HG03565 (cell line): ENCODE measurements around the gene MYH15.

ENCODE experiments used
- ATAC-seq: cut with Tn5 transposase; IDR thresholded peaks from one replicate; pipeline ENCODE4 v1.9.1; 2021; ENCODE audit warnings: mild to moderate bottlenecking, moderate library complexity; ENCODE audit not compliant: unreplicated experiment

The MYH15 gene

GRCh38 chr3:108511055-108511454, 659 bp upstream of the MYH15 start:
- no peak for ATAC-seq

- no peak for ATAC-seq
Observed at GRCh38 chr3:108509871-108510270, 525 bp downstream of the MYH15 start.

GRCh38 chr3:108509263-108509662, 1.1 kb downstream of the MYH15 start:
- ATAC-seq = no peak

- no peak for ATAC-seq
Observed at GRCh38 chr3:108507902-108508301, 2.5 kb downstream of the MYH15 start.

- ATAC-seq = no peak
Observed at GRCh38 chr3:108505811-108506210, 4.6 kb downstream of the MYH15 start.

GRCh38 chr3:108503722-108504121, 6.7 kb downstream of the MYH15 start:
- no peak for ATAC-seq

- ATAC-seq = no peak
Observed at GRCh38 chr3:108501535-108501934, 8.9 kb downstream of the MYH15 start.

- ATAC-seq = no peak
Observed at GRCh38 chr3:108500728-108501127, 9.7 kb downstream of the MYH15 start.

- no peak for ATAC-seq
Observed at GRCh38 chr3:108497271-108497670, 13.1 kb downstream of the MYH15 start.

- ATAC-seq = no peak
Observed at GRCh38 chr3:108495717-108496116, 14.7 kb downstream of the MYH15 start.

GRCh38 chr3:108494906-108495531, 15.4 kb downstream of the MYH15 start:
- ATAC-seq = no peak

- no peak for ATAC-seq
Observed at GRCh38 chr3:108493862-108494261, 16.5 kb downstream of the MYH15 start.

- ATAC-seq = no peak
Observed at GRCh38 chr3:108491456-108491855, 18.9 kb downstream of the MYH15 start.

GRCh38 chr3:108489776-108490175, 20.6 kb downstream of the MYH15 start:
- ATAC-seq = peak; percentile 51

- ATAC-seq = no peak
Observed at GRCh38 chr3:108488631-108489030, 21.8 kb downstream of the MYH15 start.

GRCh38 chr3:108487439-108487838, 23.0 kb downstream of the MYH15 start:
- no peak for ATAC-seq

- no peak for ATAC-seq
Observed at GRCh38 chr3:108486941-108487340, 23.5 kb downstream of the MYH15 start.

GRCh38 chr3:108486338-108486737, 24.1 kb downstream of the MYH15 start:
- no peak for ATAC-seq

- ATAC-seq = no peak
Observed at GRCh38 chr3:108485146-108485545, 25.2 kb downstream of the MYH15 start.

- no peak for ATAC-seq
Observed at GRCh38 chr3:108479224-108479623, 31.2 kb downstream of the MYH15 start.

- ATAC-seq = peak; percentile 42
Observed at GRCh38 chr3:108477511-108478147, 32.8 kb downstream of the MYH15 start.

- no peak for ATAC-seq
Observed at GRCh38 chr3:108475220-108475782, 35.1 kb downstream of the MYH15 start.
